OCI-LY1 (cell line): Measurements from ENCODE around the gene TTLL5.

ENCODE experiments used
- H2AFZ ChIP-seq: fragments of 200-600 bp; sonication (generic), shearing (Covaris generic); 2 replicates; pipeline ENCODE4 v1.6.0; 2014; ENCODE audit warnings: antibody characterized with exemption, mild to moderate bottlenecking, low read length
- H3F3A ChIP-seq: fragments of 200-600 bp; sonication (generic), shearing (Covaris generic); 2 replicates; pipeline ENCODE4 v1.6.0; 2014; ENCODE audit warnings: mild to moderate bottlenecking, antibody characterized with exemption, low read length, moderate library complexity; ENCODE audit not compliant: insufficient read depth
- H3K27ac ChIP-seq: fragments of 200-600 bp; sonication (generic); 2 replicates; pipeline ENCODE4 v1.5.1; 2014; ENCODE audit warnings: low read length, mixed run types, mild to moderate bottlenecking, low read depth; ENCODE audit not compliant: poor library complexity, severe bottlenecking
- H3K27me3 ChIP-seq: fragments of 200-600 bp; sonication (generic); 2 replicates; pipeline ENCODE4 v1.6.0; 2014; ENCODE audit warnings: antibody characterized with exemption, mild to moderate bottlenecking, low read length, moderate library complexity; ENCODE audit not compliant: insufficient read depth
- H3K36me3 ChIP-seq: fragments of 200-600 bp; sonication (generic); 2 replicates; pipeline ENCODE4 v1.6.1; 2014; ENCODE audit warnings: mild to moderate bottlenecking, antibody characterized with exemption, low read length, moderate library complexity, mixed read lengths; ENCODE audit not compliant: insufficient read depth
- H3K4me1 ChIP-seq: fragments of 200-600 bp; sonication (generic); 2 replicates; pipeline ENCODE4 v1.5.1; 2014; ENCODE audit warnings: mild to moderate bottlenecking, low read length, moderate library complexity; ENCODE audit not compliant: insufficient read depth, severe bottlenecking
- H3K4me2 ChIP-seq: fragments of 200-600 bp; sonication (generic), shearing (Covaris generic); 2 replicates; pipeline ENCODE4 v1.6.1; 2014; ENCODE audit warnings: low read length
- H3K4me3 ChIP-seq: fragments of 200-600 bp; sonication (generic); 2 replicates; pipeline ENCODE4 v1.5.1; 2014; ENCODE audit warnings: low read length, low read depth, mild to moderate bottlenecking, mixed read lengths; ENCODE audit not compliant: poor library complexity, severe bottlenecking
- H3K79me2 ChIP-seq: fragments of 200-600 bp; shearing (Covaris generic); 2 replicates; pipeline ENCODE4 v1.6.1; 2016; ENCODE audit warnings: mixed run types, low read length, mixed read lengths; ENCODE audit not compliant: insufficient read depth
- H3K9ac ChIP-seq: fragments of 200-600 bp; sonication (generic), shearing (Covaris generic); 2 replicates; pipeline ENCODE4 v1.6.1; 2014; ENCODE audit warnings: mild to moderate bottlenecking, low read length, mixed read lengths
- H3K9me2 ChIP-seq: fragments of 200-600 bp; sonication (generic), shearing (Covaris generic); 2 replicates; pipeline ENCODE4 v1.6.1; 2014; ENCODE audit warnings: low read depth, mild to moderate bottlenecking, low read length, mixed read lengths
- H3K9me3 ChIP-seq: fragments of 200-600 bp; shearing (Covaris generic); 2 replicates; pipeline ENCODE4 v1.6.1; 2014; ENCODE audit warnings: low read length, mixed read lengths
- H4K20me1 ChIP-seq: fragments of 200-600 bp; sonication (generic), shearing (Covaris generic); 2 replicates; pipeline ENCODE4 v1.6.0; 2016; ENCODE audit warnings: mild to moderate bottlenecking, low read length; ENCODE audit not compliant: insufficient read depth
- EZH2 ChIP-seq: fragments of 200-600 bp; sonication (generic), shearing (Covaris generic); IDR thresholded peaks from 2 replicates; pipeline ENCODE4 v1.8.0; 2017; ENCODE audit warnings: borderline replicate concordance, mixed run types, mild to moderate bottlenecking, antibody characterized with exemption, low read length, moderate library complexity, mixed read lengths
- TF ChIP-seq, protein P1 (sequence below): fragments of 200-600 bp; sonication (generic), shearing (Covaris generic); IDR thresholded peaks from 2 replicates; pipeline ENCODE4 v1.5.1; 2017; ENCODE audit warnings: mild to moderate bottlenecking, antibody characterized with exemption, low read length, moderate library complexity, mixed read lengths

Gene TTLL5

DNA sequence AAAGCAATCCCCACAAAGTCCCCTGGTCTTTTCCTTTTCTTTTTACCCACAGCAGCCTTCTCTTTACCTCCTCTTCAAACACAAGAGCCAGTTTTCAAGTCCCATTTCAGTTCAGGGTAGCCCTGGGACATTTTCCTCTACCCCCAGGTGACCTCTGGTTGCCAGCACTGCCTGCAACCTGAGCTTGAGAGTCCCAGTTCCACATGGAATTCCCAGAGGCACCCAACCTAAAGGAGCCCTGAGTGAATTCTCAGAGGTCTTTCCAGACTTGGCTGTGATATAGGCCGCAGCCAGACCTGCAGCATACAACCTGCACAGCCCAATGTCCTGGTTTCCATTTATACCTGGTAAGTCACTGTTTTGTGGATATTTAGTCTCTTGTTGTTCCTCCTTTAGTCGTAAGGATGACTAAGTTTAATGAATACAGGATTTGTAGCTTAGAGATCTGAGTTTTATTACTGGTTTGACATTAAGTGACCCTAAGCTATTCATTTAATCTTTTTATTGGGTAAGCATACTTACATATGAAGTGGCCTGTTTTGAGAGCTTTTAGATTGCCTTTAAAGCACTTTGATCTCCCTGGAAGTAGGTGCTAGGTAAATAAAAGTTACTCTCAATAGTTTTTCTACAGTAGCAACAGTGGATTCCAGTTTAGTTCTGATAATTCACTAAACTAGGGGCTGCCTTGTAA is 160.9 kb downstream of the TTLL5 start:
- Histone ChIP-seq H3K27me3 (no peaks in the 10 kb centered on the region), H2AFZ (no peak overlapping the region), H3K4me1 (no peaks in the 10 kb centered on the region), H3K36me3 (no peaks in the 10 kb centered on the region), H3K9me2 (no peaks in the 10 kb centered on the region), H3K27ac (no peak overlapping the region), H3K79me2 (no peaks in the 10 kb centered on the region), H4K20me1 (no peaks in the 10 kb centered on the region), H3K9ac (no peak overlapping the region), H3K4me3 (no peak overlapping the region), H3F3A (no peaks in the 10 kb centered on the region), H3K4me2 (no peak overlapping the region), H3K9me3 (no peaks in the 10 kb centered on the region)
- no peak for TF ChIP-seq EZH2
- TF ChIP-seq, protein P1, sequence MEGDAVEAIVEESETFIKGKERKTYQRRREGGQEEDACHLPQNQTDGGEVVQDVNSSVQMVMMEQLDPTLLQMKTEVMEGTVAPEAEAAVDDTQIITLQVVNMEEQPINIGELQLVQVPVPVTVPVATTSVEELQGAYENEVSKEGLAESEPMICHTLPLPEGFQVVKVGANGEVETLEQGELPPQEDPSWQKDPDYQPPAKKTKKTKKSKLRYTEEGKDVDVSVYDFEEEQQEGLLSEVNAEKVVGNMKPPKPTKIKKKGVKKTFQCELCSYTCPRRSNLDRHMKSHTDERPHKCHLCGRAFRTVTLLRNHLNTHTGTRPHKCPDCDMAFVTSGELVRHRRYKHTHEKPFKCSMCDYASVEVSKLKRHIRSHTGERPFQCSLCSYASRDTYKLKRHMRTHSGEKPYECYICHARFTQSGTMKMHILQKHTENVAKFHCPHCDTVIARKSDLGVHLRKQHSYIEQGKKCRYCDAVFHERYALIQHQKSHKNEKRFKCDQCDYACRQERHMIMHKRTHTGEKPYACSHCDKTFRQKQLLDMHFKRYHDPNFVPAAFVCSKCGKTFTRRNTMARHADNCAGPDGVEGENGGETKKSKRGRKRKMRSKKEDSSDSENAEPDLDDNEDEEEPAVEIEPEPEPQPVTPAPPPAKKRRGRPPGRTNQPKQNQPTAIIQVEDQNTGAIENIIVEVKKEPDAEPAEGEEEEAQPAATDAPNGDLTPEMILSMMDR, result no peak

DNA sequence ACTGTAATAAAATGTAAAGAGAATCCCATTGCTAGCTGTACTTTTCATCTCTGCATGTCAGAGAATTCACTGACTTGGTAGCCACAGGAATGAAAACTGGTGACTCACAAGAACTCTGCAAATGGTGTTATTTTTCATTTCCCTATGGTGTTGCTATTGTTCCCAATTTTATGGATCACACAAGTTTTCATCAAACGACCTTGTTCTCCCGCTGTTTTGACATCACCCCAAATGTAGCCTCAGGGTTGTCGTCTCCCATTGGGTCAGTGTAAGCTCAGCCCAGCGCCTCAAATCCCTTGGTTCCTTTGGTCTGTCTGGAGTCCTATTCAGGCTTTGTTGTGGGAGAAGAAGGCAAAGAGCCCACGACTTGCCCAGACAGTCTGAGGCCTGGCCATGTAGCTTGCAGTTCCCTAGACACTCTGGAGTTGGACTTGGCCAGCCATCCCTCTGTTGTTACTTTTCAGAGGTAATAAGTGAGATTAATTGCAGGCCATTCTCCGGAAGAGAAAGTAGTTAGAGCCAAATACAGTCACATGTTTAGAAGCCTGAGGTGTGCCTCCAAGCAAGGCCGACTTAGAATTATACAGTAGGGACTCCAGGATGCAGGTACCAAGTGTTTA is 161.6 kb downstream of the TTLL5 start:
- H2AFZ ChIP-seq, result no peak overlapping the region
- no peak overlapping the region for H3K4me2 ChIP-seq

DNA sequence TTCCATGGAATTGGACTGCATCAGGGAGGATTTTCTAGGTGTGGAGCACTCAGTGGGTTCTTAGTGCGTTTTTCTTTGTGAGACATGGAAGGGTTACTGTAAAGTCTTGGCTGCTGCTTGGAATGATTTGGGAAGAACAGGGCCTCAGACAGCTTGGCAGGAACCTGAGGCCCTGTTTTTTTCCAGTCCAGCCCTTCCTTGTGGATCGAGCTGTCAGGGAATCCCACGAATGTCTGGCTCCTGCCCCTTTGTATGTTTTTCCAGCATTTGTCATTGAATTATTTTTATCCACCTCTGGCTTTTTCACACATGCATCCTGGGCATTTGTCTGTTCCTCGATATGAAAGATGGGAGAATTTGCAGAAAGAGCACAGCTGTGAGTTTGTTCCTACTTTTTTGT is 162.3 kb downstream of the TTLL5 start:
- no peak overlapping the region for H2AFZ ChIP-seq
- no peaks in the 10 kb centered on the region for H3K27me3 ChIP-seq
- H3K9ac ChIP-seq, result no peak overlapping the region
- no peaks in the 10 kb centered on the region for H3K79me2 ChIP-seq
- H3F3A ChIP-seq, result no peaks in the 10 kb centered on the region
- no peak overlapping the region for H3K4me2 ChIP-seq
- H3K9me2 ChIP-seq, result no peaks in the 10 kb centered on the region
- TF ChIP-seq EZH2, result no peak
- TF ChIP-seq, protein P1, result no peak
- H3K9me3 ChIP-seq, result no peaks in the 10 kb centered on the region
- no peaks in the 10 kb centered on the region for H3K36me3 ChIP-seq
- no peak overlapping the region for H3K27ac ChIP-seq
- H4K20me1 ChIP-seq, result no peaks in the 10 kb centered on the region
- no peaks in the 10 kb centered on the region for H3K4me1 ChIP-seq
- H3K4me3 ChIP-seq, result no peak overlapping the region

More for the DNA sequence above, 161.6 kb downstream of the TTLL5 start:
- Histone ChIP-seq H3K79me2 (no peaks in the 10 kb centered on the region), H3K4me1 (no peaks in the 10 kb centered on the region), H3K9me3 (no peaks in the 10 kb centered on the region), H3K9me2 (no peaks in the 10 kb centered on the region), H3K27me3 (no peaks in the 10 kb centered on the region), H3K36me3 (no peaks in the 10 kb centered on the region), H3K9ac (no peak overlapping the region), H3K4me3 (no peak overlapping the region), H3F3A (no peaks in the 10 kb centered on the region), H3K27ac (no peak overlapping the region), H4K20me1 (no peaks in the 10 kb centered on the region)
- TF ChIP-seq EZH2, result no peak
- TF ChIP-seq, protein P1, result no peak
